ENCODE data around the gene ADAMTS16.

- TF ChIP-seq, protein P1, sequence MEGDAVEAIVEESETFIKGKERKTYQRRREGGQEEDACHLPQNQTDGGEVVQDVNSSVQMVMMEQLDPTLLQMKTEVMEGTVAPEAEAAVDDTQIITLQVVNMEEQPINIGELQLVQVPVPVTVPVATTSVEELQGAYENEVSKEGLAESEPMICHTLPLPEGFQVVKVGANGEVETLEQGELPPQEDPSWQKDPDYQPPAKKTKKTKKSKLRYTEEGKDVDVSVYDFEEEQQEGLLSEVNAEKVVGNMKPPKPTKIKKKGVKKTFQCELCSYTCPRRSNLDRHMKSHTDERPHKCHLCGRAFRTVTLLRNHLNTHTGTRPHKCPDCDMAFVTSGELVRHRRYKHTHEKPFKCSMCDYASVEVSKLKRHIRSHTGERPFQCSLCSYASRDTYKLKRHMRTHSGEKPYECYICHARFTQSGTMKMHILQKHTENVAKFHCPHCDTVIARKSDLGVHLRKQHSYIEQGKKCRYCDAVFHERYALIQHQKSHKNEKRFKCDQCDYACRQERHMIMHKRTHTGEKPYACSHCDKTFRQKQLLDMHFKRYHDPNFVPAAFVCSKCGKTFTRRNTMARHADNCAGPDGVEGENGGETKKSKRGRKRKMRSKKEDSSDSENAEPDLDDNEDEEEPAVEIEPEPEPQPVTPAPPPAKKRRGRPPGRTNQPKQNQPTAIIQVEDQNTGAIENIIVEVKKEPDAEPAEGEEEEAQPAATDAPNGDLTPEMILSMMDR (IDR thresholded peaks at IDR 0.05): no peak
- TF ChIP-seq EP300 (IDR thresholded peaks at IDR 0.05) (no peak), POLR2AphosphoS5 (IDR thresholded peaks at IDR 0.05) (no peak)
Measured at GRCh38 chr5:5343568-5343967, 203.4 kb downstream of the ADAMTS16 start.
